IPS-NIHi7 (cell line): Measurements from ENCODE around the gene AGBL5.

ENCODE experiments used
- DNase-seq: peaks from one replicate; pipeline ENCODE4 v3.0.0; 2012; ENCODE audit warnings: mixed read lengths; ENCODE audit errors: extremely low spot score

AGBL5 gene, protein sequence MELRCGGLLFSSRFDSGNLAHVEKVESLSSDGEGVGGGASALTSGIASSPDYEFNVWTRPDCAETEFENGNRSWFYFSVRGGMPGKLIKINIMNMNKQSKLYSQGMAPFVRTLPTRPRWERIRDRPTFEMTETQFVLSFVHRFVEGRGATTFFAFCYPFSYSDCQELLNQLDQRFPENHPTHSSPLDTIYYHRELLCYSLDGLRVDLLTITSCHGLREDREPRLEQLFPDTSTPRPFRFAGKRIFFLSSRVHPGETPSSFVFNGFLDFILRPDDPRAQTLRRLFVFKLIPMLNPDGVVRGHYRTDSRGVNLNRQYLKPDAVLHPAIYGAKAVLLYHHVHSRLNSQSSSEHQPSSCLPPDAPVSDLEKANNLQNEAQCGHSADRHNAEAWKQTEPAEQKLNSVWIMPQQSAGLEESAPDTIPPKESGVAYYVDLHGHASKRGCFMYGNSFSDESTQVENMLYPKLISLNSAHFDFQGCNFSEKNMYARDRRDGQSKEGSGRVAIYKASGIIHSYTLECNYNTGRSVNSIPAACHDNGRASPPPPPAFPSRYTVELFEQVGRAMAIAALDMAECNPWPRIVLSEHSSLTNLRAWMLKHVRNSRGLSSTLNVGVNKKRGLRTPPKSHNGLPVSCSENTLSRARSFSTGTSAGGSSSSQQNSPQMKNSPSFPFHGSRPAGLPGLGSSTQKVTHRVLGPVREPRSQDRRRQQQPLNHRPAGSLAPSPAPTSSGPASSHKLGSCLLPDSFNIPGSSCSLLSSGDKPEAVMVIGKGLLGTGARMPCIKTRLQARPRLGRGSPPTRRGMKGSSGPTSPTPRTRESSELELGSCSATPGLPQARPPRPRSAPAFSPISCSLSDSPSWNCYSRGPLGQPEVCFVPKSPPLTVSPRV

DNA sequence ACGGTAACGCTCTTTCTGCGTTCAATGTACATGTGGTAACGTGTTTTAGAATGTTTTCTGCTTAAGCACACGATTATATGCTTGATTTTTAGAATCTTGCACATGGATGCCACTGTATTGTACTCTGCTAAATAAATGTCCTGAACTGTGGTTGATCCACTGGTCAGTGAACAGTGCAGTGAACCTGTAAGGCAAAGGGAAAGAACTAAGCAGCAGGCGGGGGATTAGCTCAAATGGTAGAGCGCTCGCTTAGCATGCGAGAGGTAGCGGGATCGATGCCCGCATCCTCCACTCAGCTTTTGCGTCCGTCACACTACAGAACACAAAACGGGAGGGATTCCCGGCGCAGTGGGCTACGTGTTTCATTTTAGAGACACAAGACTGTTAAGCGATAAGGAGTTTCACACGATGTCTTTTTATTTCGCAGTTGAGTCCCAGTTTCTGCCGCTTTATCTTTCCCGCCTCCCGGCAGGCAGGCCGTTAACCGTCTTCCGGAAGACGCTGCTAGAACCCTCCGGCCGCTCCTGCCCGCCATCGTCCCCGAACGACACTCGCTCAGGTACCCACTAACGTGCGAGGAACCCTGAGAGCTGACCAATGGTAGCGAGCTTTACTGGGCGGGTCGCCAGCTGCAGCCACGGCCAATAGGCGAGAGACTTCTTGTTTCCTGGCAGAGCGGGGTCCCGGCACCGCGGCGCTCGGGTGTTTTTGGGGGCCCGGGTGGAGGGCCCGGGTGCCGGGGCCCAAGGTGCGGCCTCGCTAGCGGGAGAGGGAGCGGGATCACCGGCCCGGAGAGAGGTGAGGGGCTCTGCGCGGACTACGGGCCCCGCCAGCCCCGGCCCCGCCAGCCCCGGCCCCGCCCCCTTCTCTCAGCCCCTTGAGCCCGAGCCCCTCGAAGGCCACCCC lies at the start of gene AGBL5:
TSS of gene AGBL5 (plus strand) at position 673 of the 906 bp plus-strand sequence. CDS start 1,291 bp downstream, outside the sequence.
- DNase-seq: peak; percentile 97

DNA sequence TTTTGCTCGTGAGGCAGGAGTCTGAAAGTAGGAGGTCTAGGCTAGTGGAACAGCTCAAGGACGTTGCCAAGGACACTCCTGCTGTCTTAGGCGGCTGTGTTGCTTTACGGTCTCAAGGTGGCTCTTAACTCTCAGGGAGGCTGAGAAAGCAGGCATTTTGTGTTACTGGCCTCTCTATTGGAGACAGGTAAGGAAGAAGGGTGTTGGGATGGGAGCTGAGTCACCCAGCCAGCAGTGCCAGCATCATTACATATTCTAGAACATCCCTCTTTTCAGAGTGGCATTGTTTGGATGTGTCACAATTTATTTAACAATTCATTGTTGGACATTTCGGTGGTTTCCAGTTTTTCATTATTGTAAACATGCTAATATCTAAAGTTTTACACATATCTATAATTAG lies 49.5 kb upstream of the AGBL5 start:
- peak; percentile 26 for DNase-seq

DNA sequence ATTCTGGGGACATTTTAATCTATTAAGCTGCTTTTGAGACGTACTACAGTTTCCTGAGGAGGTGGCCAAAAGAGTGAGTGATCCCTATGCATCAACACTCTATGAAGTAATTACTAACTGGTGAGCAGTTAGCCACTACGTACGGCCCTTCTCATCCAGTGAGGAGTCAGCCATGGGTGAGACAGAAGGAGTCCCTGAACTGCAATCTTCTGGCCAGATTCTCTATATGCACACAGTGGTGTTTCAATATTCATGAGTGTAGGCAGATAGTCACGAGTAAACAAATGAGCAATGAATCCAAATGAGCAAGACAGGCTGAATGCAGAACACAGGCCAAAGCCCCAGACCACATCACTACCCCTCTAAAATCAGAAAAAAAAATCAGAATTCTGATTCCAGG lies 48.5 kb upstream of the AGBL5 start:
- DNase-seq: no peak

DNA sequence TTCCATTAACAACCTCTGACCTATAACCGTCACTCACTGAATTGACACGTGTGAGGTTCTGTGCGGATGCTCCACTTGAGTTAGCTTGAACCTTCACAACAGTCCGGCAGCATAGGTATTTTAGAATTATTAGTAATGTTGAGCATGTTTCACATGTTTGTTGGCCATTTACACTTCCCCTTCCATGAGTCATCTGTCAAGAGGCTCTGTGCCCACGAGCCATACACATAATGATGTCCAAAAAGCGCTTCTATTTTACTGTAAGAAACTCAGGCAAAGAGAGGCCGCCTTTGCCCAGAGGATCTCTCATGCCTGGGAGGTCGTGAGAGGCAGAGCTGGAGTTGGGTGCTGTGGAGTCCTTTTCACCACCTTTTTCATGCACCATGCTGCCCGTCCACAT lies 47.6 kb upstream of the AGBL5 start:
- no peak for DNase-seq

DNA sequence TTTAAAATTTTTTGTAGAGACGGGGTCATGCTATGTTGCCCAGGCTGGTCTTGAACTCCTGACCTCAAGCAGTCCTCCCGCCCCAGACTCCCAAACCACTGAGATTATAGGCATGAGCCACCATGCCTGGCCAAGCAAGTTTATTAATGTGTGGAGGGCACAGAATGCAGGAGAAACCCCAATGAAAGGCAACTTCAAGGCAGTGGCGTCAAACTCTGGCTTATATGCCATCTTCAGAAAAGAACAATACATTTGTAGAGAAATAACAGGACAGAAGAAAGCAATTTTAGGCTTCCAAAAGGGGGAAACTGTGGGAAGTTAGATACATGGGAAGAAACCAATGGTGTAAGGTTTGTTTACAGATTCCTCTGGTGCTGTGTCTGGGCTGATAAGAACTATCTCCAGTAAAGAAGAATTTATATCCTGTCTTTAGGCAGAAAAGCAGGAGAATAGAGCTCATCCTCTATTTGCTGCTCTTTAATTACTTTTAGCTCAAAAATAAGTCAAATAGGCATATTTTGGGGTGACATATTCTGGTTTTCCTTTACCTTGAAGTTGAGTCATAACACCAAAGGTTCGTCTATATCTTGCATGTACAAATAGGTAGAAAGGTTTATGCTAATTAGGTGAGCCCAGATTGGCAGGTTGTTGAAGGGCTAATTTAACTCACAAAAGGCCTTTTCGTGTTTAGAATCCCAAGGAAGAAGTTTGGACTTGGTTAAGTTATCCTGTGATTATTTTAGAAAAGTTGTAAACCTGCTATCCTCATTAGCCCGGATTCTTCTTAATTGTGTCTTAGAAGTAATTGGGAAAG lies 44.7 kb upstream of the AGBL5 start:
- no peak for DNase-seq

DNA sequence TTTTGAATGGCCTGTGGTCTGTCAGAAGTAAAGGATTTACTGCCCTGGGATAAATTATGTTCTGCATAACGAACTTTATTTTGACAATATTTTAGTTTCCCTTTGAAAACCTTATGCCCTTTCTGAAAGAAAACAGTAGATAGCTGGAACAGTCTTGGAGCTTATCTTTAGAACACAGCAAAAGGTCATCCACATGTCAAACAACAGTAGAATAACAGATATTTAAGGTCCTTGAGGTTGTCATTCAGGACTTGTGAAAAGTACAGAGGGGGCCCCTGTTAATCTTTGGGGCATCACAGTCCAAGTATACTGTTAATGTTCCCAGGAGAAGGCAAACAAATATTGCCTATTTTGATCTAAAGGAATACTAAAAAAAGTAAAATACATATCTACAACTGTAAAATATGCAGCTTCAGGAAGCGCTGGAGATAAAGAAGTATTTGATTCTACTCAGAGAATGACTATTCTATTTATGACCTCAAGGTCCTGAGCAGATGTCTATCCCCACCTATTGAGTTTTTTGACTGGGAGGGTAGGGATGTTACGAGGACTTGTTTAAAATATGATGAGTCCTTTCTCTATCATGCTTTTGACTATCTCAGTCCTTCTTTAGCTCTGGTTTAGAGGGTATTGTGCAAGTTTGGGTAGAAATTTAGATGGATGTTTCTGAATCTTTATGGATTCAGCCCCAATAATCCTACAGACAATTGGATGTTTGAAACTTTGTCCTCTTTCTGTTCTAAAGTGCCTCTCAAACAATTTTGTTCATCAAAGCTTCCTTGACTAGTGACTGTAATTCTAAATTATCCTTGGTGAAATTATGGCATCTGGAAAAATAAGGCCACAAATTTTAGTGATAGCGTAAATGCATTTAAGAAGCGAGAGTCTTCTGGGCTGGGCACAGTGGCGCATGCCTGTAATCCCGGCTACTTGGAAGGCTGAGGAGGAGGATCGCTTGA lies 43.8 kb upstream of the AGBL5 start:
- no peak for DNase-seq

DNA sequence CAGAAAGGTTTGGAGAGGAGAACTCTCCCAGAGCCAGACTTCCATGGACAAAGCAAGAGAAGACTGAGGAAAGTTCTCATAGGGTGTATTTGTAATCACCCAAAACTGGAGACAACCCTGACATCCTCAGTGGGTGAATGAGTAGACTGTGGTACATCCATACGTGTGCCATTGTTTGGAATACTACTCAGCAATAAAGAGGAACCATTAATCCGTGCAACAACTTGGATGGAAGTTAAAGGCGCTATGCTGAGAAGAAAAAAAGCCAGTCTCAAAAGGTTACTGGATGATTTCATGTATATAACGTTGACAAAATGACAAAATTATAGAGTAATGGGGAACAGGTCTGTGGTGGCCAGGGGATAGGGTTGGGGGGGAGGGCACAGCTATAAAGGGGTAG lies 42.8 kb upstream of the AGBL5 start:
- no peak for DNase-seq

DNA sequence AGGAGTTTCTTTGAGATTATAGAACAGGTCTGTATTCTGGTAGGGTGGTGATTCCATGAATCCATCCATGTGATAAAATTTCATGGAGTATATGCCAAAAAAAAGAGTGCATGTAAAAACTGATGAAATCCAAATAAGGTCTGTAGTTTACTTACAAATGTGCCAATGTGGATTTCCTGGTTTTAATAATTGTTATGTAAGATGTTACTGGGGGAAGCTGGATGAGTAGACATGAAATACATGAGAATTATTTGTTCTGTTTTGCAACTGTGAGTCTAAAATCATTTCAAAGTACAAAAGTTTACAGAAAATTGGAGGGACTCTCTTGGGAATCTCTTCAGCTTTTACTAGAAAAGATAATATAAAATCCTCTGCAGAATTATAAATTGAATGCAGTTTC lies 42.4 kb upstream of the AGBL5 start:
- DNase-seq: no peak

DNA sequence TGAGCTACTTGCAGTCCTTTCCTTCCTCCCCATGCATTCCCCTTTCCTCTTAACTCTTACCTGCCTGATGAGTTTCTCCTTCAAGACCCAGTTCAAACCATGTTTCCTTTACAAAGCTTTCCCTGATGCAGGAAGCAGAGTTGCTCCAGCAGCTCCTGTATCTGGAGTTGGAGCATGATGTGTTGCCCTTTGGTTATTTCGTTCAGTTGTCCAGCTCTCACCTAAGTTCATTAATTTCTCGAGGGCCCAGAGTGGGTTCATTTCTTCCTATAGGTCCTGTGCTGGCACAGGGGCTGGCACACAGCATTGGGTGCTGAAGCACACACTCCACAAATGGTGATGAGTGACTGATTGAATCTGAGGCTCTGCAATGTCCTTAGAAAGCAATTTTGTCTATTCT lies 41.8 kb upstream of the AGBL5 start:
- no peak for DNase-seq

DNA sequence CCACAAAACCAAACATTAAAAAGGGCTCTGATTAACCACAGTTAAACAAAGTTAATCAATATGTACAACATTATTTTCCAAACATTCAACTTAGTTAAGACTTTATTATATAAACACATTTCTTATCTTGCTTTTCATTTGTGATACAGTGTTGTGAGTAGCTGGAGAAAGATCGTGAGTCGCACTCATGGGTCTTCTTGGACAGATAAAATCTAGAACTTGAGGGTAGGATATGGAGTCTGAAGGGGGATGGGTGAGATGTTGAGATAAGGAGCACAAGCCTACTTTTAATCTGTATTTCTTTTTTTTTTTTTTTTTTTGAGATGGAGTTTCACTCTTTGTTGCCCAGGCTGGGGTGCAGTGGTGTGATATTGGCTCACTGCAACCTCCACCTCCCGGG lies 41.3 kb upstream of the AGBL5 start:
- DNase-seq: no peak

DNA sequence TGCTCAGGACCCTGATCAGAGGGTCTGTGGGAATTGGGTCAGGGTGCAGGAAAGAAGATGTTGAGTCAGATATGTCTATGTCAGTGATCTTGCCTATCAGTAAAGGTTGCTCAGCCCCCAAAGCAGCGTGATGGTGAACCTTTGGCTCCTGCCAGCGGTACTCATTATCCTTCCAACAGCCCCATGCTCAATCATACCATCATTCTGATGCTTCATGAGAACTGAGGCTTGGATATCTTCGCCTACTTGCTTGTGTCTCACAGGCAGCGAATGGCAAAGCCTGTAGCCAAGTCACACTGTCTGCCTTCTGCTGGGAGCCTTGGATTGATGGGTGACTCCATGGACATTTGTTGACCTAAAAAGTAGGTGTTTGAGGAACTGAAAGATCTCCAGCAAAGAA lies 37.7 kb upstream of the AGBL5 start:
- no peak for DNase-seq

DNA sequence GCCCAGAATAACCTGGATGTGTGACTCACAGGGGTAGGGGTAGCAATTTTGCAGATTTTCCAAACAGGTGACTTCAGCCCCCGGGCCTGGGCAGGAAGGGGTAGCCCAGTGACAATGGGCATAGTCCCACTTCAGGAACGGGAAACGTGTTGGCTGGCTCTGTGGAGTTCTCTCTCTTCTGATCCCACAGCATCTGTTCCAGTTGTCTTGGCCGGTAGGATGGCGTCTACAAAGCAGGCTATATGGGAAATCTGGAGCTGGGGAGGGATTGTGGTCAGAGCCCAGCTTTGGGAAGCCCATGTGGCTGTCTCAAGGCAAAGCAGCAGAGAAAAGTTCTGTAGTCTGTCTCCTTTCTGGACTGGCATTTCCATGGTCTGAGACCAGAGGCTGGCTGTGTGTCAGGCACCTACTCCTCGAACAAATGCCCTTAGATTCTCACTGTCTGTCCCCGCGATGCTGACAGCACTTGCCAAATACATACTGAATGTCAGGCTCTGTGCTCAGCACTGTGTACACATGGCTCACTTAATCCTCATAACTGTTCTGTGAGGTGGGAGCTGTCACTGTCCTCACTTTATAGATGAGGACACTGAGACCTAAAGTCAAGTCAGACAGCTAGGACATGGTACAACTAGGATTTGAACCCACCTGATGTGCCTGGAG lies 36.6 kb upstream of the AGBL5 start:
- DNase-seq: no peak

DNA sequence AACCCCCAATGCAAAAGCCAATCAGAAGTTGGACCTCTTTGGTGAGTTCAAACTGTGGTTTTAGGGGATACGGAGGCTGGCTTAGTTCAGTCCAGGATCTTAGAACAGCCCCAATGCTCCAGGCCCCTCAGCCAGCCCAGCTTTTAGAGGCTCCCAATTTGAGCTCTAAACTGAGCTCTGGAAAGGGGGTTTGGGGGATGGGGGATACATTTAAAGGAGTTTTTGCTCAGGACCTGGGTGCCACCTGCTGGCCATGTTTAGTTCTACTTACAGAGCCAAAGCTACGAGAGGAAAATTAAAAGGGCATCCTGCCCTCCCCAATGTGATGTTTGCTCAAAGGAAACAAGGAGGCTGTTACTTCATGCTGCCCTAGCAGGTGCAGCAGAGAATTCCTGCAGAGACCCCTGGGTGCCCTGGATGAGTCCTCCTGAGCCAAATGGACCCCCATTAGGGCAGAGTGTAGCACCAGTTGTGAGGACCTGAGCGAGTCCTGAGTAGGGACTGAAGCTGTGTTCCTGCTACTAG lies 34.6 kb upstream of the AGBL5 start:
- peak; percentile 84 for DNase-seq

DNA sequence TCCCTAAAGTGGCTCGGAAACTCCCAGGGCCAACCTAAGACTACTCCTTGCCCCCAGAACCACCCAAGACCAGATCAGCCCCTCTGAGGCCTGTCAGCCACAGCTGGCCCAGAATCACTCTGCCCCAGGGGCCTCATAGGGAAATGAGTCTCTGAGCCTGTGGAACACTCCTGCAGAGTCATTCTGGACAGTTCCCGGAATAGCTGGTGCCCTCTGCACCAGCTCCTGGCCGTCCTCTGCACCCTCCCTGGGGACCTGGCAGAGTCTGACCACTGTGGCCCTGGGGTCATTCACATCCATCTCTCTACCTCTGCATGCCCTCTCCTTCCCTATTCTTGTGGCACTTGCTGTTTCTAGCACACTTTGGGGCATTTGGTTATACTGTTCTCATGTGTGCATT lies 33.3 kb upstream of the AGBL5 start:
- no peak for DNase-seq

DNA sequence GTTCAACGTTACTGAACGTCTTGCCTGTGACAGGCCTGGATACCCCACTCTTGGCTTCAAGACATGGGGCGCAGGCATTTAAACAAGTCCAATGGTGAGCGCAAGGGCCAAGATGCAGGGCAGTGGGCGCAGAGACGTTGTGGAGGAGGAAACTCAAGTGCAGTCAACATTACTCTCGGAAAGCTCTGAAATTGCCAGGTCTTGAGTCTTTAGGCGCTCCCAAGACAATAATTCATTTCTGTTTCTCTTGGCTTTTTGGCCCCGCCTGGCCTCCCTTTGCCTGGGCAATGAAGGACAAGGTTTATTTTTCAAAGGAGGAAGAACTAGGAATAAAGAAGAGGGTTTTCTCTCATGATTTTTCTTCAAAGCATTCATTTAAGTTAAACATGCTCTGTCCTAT lies 32.0 kb upstream of the AGBL5 start:
- no peak for DNase-seq

DNA sequence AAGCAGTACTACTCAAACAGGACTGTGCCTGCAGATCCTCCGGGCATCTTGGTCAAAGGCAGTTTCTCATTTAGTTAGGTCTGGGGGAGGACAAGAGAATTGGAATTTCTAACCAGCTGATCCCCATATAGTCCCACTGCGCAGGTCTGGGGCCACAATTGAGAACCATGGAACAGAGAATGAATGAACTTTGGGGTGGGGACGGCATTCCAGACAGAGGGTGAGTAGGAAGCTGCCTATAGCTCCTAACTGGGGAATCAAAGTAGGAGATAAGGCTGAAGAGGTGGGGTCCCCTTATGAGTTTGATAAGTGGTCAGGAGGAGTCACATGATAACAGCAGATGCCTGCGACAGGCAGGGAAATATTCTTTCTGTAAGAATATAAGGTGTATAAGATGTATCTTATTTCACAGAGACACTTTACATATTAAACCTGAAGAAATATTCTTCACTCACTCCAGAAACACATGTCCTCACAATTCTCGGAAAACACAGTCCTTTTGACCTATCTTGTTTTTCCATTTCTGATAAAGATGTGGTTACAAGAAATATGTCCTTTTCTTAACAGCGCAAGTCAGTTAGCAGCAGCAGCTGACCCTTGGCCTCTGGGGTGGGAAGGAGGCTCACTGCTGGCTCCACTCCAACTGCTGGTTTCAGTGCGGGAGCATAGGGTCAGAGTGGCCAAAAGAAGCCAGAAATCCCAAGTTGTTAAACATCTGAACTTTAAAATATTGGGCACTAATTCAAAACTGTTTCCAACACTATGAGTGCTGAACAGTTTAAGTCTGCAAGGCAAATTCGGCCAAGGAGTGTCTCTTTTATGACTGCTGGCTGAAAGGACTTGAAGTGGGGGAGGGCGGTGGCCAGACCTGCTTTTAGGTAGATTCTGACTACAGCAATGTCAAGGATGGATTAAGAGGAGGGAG lies 31.3 kb upstream of the AGBL5 start:
- no peak for DNase-seq

DNA sequence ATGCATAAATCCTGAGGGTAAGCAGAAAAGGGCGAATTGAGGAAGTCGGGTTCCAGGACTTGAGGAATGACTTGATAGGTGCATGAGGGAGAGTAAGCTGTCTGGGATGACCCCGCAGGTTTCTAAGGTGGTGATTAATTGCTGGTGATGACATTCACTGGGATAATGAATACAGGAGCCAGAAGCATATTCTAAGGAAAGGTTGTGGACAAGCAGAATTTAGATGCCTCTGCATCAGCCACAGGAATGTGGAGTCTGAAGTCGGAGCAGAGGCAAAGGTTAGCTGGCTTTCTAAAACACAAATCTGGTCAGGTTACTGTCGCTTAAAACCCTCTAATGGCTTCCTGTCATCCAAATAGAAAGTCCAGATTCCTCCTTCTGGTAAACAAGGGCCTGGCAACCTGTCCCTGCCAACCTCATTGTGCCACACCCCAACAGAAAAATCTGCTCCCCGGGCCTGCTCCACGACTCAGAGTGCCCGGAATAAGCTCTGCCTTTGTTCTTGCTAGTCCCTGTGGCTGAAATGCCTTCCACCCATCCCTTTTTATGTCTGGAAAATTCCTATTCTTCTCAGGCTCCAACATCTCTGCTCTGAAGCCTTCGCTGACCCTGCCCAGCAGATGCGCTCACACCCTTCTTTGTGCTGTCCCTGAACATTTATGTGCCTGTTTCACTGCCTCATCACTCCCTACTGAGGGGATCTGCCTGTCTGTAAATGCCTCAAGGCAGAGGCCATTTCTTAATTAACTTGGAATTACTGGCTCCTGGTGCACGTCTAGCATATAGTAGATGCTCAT lies 30.0 kb upstream of the AGBL5 start:
- no peak for DNase-seq
